ENCODE measurements around the gene NHSL1. TPM values are rescaled to one million over a fixed set of nuclear protein-coding genes. Genes with fewer than 3 reads are reported as not detected.

Gene NHSL1
- total RNA-seq, 1 donor from 2014 or later = 1.2 TPM

- intact Hi-C loops (cut with micrococcal nuclease) = no loop called here
Measured at GRCh38 chr6:138500045-138500665, 861 bp upstream of the NHSL1 start.

- intact Hi-C loops (cut with micrococcal nuclease) = no loop called here
Measured at GRCh38 chr6:138498629-138499302, 528 bp downstream of the NHSL1 start.

- intact Hi-C loops (cut with micrococcal nuclease) = no loop called here
Measured at GRCh38 chr6:138497286-138497685, 2.0 kb downstream of the NHSL1 start.

GRCh38 chr6:138494312-138494711 is 5.0 kb downstream of the NHSL1 start:
- intact Hi-C loops (cut with micrococcal nuclease) = no loop called here

- intact Hi-C loops (cut with micrococcal nuclease) = no loop called here
Measured at GRCh38 chr6:138493413-138493812, 5.9 kb downstream of the NHSL1 start.

GRCh38 chr6:138492871-138493270 is 6.4 kb downstream of the NHSL1 start:
- intact Hi-C loops (cut with micrococcal nuclease) = no loop called here

- intact Hi-C loops (cut with micrococcal nuclease) = no loop called here
Measured at GRCh38 chr6:138492113-138492512, 7.2 kb downstream of the NHSL1 start.

GRCh38 chr6:138491017-138491416 is 8.3 kb downstream of the NHSL1 start:
- intact Hi-C loops (cut with micrococcal nuclease) = no loop called here

GRCh38 chr6:138489846-138490245 is 9.4 kb downstream of the NHSL1 start:
- intact Hi-C loops (cut with micrococcal nuclease) = no loop called here

GRCh38 chr6:138487102-138487604 is 12.1 kb downstream of the NHSL1 start:
- intact Hi-C loops (cut with micrococcal nuclease) = no loop called here

GRCh38 chr6:138486249-138487101 is 12.8 kb downstream of the NHSL1 start:
- intact Hi-C loops (cut with micrococcal nuclease) = no loop called here

- intact Hi-C loops (cut with micrococcal nuclease) = no loop called here
Measured at GRCh38 chr6:138485586-138486248, 13.6 kb downstream of the NHSL1 start.

GRCh38 chr6:138485005-138485545 is 14.2 kb downstream of the NHSL1 start:
- intact Hi-C loops (cut with micrococcal nuclease) = no loop called here

- intact Hi-C loops (cut with micrococcal nuclease) = no loop called here
Measured at GRCh38 chr6:138484018-138484731, 15.1 kb downstream of the NHSL1 start.

- intact Hi-C loops (cut with micrococcal nuclease) = no loop called here
Measured at GRCh38 chr6:138482816-138483215, 16.5 kb downstream of the NHSL1 start.

- intact Hi-C loops (cut with micrococcal nuclease) = no loop called here
Measured at GRCh38 chr6:138480279-138480949, 18.9 kb downstream of the NHSL1 start.

- intact Hi-C loops (cut with micrococcal nuclease) = no loop called here
Measured at GRCh38 chr6:138477913-138478539, 21.3 kb downstream of the NHSL1 start.

GRCh38 chr6:138476116-138476515 is 23.2 kb downstream of the NHSL1 start:
- intact Hi-C loops (cut with micrococcal nuclease) = no loop called here

- intact Hi-C loops (cut with micrococcal nuclease) = no loop called here
Measured at GRCh38 chr6:138473144-138473543, 26.1 kb downstream of the NHSL1 start.

All from T-helper 1 cell treated with Interleukin-12 subunit alpha and Interleukin-12 subunit beta and Interleukin-4 antibody, amounts not matched to agents 30 ng/mL and 1 ng/mL, for 36 hours (primary cell).